GM03348 (cell line): ENCODE results near the gene ATXN1.

Experiments
- DNase-seq: peaks from one replicate; pipeline ENCODE4 v3.0.0; 2012; ENCODE audit warnings: low spot score

Gene ATXN1

GRCh38 chr6:16305246-16305725 lies 456.0 kb downstream of the ATXN1 start:
- no peak for DNase-seq

GRCh38 chr6:16302721-16303552 lies 458.3 kb downstream of the ATXN1 start:
- no peak for DNase-seq

DNA sequence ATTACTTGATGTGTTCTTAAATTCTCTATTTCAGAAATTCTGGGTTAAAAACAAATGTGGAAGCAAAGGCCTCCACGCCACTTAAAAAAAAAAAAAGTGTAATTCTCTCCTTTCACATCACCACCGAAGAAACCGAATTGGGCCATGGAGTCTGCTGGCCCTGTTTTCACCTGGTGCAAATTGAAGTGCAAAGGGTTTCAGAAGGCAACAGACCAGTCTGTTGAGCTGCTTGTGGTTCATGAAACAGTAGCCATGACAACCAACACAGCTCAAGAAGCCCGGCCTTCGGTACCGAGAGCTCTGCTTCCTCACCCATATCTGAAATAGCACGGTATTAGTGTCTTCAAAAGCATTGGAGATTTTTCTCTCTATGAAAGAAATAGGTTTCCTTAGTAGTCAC lies 459.7 kb downstream of the ATXN1 start:
- DNase-seq: no peak

DNA sequence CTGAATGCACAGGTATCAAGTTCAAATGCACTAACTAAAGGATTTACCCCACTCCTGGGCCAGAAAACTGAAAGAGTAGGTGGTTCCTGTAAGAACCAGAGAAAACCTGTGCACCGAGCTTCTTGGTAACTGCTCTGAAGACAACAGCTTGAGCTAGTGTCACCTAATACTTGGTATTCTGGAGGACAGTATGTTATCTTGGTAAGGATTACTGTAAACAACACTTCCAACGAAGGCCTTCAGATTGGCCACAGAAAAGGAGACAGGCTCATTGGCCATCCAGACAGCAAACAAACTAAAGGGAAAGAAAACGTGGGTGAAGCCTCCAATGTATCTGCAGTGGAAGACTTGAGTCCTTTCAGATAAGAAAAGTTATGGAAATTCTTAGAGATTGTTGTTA lies 461.4 kb downstream of the ATXN1 start:
- DNase-seq: no peak

DNA sequence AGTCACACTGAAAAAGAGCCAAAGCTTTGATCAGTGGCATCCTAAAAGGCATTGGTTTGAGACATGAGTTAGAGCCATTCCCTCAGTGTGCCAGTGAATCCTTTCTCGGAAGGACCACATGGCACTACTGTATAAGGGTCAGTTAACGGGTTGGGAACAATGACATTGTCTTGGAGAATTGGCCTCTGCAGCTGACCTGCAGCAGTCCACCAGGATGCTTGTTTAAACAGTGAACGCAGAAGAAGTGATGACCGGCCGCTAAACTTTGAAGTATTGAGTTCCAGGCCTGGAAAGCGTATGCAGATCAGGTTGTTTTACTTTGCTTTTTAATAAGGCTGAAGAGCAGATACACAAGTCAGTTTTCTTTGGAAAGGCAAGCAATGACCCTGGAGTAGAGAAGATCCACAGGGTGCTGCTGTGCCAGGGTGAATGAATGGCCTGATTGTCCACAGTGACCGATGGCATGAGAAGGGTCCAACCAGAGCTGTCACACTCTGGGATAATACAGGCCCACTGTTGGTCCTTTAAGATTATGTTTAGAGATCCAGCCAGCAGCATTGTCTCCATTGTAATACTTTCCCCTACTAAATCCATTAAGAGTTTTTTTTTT lies 465.1 kb downstream of the ATXN1 start:
- no peak for DNase-seq

- DNase-seq: no peak
Observed at GRCh38 chr6:16295471-16295870, 465.8 kb downstream of the ATXN1 start.

DNA sequence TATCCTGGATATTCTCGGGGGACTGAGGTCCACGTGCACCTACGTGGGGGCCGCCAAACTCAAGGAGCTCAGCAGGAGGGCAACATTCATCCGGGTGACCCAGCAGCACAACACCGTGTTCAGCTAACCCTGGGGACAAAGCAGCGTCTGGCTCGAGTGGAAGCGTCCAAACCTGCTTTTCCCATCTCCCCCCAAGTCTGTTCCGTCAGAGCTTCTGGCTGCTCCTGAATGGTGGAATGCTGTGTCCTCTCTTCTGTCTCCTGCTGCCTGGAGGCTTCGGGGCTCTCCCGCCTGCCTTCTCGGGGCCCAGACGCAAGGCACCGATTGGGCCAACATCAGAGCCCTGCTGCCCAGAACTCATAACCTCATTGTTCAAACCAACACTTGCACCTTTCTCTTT lies 466.2 kb downstream of the ATXN1 start:
- no peak for DNase-seq

- DNase-seq: no peak
Observed at GRCh38 chr6:16294371-16294770, 466.9 kb downstream of the ATXN1 start.

- DNase-seq: no peak
Observed at GRCh38 chr6:16292942-16293341, 468.3 kb downstream of the ATXN1 start.

GRCh38 chr6:16292432-16292831 lies 468.8 kb downstream of the ATXN1 start:
- DNase-seq: no peak

- DNase-seq: no peak
Observed at GRCh38 chr6:16291739-16292138, 469.5 kb downstream of the ATXN1 start.

DNA sequence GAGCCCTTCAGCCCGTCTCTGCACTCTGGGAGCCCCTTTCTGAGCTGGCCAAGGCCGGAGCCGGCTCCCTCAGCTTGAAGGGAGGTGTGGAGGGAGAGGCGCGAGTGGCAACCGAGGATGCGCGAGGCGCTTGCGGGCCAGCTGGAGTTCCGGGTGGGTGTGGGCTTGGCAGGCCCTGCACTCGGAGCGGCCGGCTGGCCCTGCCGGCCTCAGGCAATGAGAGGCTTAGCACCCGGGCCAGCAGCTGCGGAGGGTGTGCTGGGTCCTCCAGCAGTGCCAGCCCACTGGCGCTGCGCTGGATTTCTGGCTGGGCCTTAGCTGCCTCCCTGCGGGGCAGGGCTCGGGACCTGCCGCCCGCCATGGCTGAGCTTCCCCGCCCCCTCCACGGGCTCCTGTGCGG lies 473.1 kb downstream of the ATXN1 start:
- DNase-seq: no peak

DNA sequence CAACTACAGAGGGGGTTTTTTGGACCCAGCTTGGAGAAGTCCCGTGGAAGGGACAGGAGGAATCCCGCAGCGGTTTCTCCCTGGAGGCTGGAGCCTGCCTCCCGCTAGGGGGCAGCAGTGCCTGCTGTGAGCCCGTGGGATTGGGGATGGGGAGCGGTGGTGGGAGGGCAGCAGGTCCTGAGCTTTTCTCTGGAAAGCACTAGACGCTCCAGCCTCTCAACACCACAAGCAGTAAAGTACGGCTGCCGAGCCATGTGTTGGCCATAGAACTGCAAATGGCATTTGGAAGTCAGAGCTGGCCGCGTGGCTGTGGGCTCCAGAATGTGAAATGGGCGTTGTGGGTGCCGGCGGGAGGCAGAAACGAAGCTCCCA lies 475.1 kb downstream of the ATXN1 start:
- DNase-seq: peak; percentile 88

DNA sequence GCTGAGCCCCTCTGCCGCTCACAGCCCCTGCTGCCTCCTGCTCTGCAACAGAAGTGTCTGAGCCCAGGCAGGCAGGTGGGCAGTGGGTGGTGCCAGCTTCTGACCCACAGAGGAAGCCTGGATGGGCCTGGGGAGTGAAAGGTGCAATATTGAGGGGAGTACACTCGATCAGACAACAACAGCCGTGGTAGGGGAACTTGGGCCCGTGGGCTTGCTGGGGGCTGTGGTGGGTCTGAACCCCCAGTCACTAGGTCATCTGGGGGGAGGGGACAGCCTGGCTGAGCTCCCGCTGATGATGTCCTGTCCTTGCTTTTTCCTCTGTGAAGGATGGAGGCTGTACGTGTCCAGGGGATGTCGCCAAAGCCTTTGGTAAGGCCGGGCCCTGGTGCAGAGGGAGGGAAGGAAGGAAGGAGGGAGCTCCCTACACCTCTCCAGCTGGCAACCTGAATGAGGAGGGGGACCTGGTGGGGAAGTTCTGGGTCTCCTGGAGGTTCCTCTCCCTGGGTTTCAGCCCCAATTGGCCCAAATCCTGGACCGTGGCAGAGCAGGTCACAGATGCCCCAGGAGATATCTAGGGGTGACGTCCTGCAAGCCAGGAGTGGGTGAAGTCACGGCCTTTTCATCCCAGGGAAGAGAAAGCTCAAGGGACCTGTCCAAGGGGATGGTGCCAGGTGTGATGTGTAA lies 475.7 kb downstream of the ATXN1 start:
- no peak for DNase-seq

GRCh38 chr6:16284472-16284871 lies 476.8 kb downstream of the ATXN1 start:
- DNase-seq: no peak

- no peak for DNase-seq
Observed at GRCh38 chr6:16282370-16282769, 478.9 kb downstream of the ATXN1 start.

GRCh38 chr6:16279243-16279642 lies 482.0 kb downstream of the ATXN1 start:
- no peak for DNase-seq

DNA sequence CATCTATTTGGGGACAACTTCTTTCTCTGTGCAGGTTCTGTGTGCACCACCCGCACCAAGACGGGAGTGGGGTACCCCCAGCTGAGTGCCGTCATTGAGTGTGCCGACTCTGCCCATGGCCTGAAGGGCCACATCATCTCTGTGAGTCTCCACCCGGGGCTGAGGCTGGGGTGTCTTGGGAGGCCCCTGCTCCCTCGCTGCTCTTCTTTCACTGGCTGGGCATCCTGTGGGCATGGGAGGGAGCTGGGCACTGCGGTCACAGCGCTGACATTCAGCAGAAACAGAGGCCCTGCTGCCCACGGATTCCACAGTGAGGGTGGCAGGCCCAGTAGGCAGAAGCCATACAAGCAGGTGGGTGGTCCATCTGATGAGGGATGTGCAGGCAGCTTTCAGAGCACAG lies 482.5 kb downstream of the ATXN1 start:
- no peak for DNase-seq

DNA sequence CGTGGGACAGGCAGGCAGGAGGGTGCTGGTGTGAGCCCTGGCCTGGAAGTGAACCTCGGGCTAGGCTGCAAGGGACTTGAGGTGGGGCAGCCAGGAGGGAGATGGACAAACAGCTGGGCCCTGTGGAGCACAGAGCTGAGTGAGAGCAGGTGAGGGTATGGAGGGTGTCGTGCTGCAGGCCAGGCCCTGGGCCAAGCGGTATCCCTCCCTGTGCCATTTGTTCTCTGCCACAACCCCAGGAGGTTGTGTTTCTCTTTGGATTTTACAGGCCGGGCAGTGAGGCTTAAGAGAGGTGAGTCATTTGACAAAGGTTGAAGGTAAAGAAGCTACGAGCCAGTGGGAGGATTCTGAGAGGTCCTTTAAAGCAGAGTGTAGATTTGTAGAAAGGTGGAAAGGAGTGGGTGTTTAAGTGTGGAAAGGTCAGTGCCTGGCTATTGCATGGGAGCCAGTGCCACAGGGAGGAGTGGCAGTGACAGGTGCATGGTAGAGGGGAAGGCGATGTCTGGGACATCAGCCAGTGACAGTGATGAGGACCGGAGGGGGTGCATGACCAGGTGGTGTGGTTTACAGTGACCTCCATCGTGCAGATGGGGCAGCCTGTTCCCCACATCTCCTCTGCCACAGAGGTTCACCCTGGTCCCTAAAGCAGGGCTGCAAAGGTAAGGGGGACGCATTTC lies 483.1 kb downstream of the ATXN1 start:
- no peak for DNase-seq

- peak; percentile 94 for DNase-seq
Observed at GRCh38 chr6:16277101-16277981, 483.9 kb downstream of the ATXN1 start.

GRCh38 chr6:16274885-16275589 lies 486.2 kb downstream of the ATXN1 start:
- no peak for DNase-seq
